HG03045 (cell line): ENCODE measurements around the gene IER2.
"Not testable (repeated sequence)": the region's sequence is repeated elsewhere in the genome, so short reads cannot be mapped to it uniquely, and the experiment has no call there.

ENCODE experiments used
- ATAC-seq: cut with Tn5 transposase; IDR thresholded peaks from one replicate; pipeline ENCODE4 v1.9.1; 2021; ENCODE audit warnings: mild to moderate bottlenecking, moderate library complexity; ENCODE audit not compliant: unreplicated experiment

IER2 gene

GRCh38 chr19:13190781-13191540 lies 40.8 kb downstream of the IER2 start:
- no peak for ATAC-seq

- no peak for ATAC-seq
Measured at GRCh38 chr19:13195678-13196077, 45.5 kb downstream of the IER2 start.

- no peak for ATAC-seq
Measured at GRCh38 chr19:13198634-13199033, 48.4 kb downstream of the IER2 start.

- not testable (repeated sequence) for ATAC-seq
Measured at GRCh38 chr19:13202112-13202511, 51.9 kb downstream of the IER2 start.
